Activated T-cell treated with anti-CD3 and anti-CD28 coated beads, Interleukin-2, amount 50 U/mL, for 4 hours (primary cell): ENCODE measurements around the gene NXNL2. TPM values are rescaled to one million over a fixed set of nuclear protein-coding genes. Genes with fewer than 3 reads are reported as not detected.

Source experiments
- ATAC-seq, 2 donors: fragments of 200-7000 bp; cut with Tn5 transposase; one replicate each; pipeline ENCODE4 v1.10.0; 2021
- DNase-seq: peaks from one replicate; pipeline ENCODE4 v3.0.0-alpha.2; 2020
- H3K27me3 Mint-ChIP-seq: one replicate; pipeline ENCODE4 v1.8.0; 2021; ENCODE audit warnings: low read depth, mixed read lengths
- H3K36me3 Mint-ChIP-seq: one replicate; pipeline ENCODE4 v1.8.0; 2022; ENCODE audit warnings: mixed read lengths; ENCODE audit not compliant: insufficient read depth
- H3K4me1 Mint-ChIP-seq: one replicate; pipeline ENCODE4 v1.8.0; 2021; ENCODE audit warnings: low read depth, mixed read lengths
- H3K4me3 Mint-ChIP-seq: one replicate; pipeline ENCODE4 v1.8.0; 2021; ENCODE audit warnings: mild to moderate bottlenecking, moderate library complexity, mixed read lengths
- H3K9me3 Mint-ChIP-seq: one replicate; pipeline ENCODE4 v1.8.0; 2021; ENCODE audit warnings: mixed read lengths
- total RNA-seq, 3 donors: library from RNA; stranded (reverse); gene quantifications; one replicate each; pipeline ENCODE4 v1.2.1, GENCODE V29; 2021

Gene NXNL2
- total RNA-seq = not detected

DNA sequence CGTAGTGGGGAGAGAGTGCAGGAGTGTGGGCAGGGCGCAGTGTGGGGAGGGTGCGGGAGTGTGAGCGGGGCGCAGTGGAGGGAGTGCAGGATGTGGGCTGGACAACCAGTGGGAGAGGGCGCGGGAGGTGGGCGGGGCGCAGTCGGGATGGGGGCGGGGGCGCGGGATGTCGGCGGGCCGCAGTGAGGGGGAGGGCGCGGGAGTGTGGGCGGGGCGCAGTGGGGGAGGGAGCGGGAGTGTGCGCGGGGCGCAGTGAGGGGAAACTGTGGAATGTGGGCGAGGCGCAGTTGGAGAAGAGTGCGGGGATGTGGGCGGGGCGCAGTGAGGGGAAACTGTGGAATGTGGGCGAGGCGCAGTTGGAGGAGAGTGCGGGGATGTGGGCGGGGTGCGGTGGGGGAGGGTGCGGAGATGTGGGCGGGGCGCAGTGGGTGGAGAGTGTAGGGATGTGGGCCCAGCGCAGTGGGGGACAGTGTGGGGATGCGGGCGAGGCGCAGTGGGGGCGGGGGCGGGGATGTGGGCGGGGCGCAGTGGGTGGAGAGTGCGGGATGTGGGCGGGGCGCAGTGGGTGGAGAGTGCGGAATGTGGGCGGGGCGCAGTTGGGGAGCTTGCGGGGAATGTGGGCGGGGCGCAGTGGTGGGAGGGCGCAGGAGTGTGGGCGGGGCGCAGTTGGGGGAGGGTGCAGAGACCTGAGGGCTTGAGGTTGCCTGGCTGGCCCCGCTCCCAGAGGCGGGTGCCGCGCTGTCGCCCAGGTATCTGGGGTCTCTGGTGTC, at the start of gene NXNL2:
Gene NXNL2, plus strand, starts transcription at position 723 of the 770 bp plus-strand sequence. CDS start 257 bp downstream, outside the sequence.
- Mint-ChIP-seq H3K4me3 (peak within 1 kb of the TSS; percentile 42), H3K9me3 (no peaks in the 10 kb centered on the region), H3K27me3 (peaks cover 41% of the 10 kb centered on the region), H3K4me1 (peaks cover 20% of the 10 kb centered on the region), H3K36me3 (no peaks in the 10 kb centered on the region)
- DNase-seq (peak; percentile 24), ATAC-seq (peak; percentile 32 to 33)

DNA sequence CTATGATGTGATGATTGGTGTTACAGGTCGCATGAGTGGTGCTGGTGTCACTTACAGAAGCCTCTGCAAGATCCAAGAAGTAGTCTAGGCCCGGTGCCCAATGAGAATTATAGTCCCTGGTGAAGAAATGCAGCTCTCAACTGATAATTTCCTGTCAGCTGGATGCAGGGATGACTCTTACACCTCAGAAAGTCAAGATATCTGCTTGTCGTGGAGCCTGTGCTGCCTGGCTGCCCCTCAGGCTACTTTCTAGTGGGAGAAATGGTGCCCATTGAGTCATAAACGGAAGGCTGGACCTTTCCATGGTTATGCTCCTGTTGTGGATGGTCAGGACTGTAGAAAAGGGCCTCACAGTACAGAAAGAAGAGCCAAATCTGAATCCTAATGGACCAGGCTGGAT, 46.8 kb upstream of the NXNL2 start:
- no peaks in the 10 kb centered on the region for H3K9me3 Mint-ChIP-seq
- no peak for ATAC-seq
- no peak for DNase-seq
- H3K4me3 Mint-ChIP-seq = no peak overlapping the region
- no peaks in the 10 kb centered on the region for H3K27me3 Mint-ChIP-seq
- H3K4me1 Mint-ChIP-seq = no peaks in the 10 kb centered on the region
- no peaks in the 10 kb centered on the region for H3K36me3 Mint-ChIP-seq

DNA sequence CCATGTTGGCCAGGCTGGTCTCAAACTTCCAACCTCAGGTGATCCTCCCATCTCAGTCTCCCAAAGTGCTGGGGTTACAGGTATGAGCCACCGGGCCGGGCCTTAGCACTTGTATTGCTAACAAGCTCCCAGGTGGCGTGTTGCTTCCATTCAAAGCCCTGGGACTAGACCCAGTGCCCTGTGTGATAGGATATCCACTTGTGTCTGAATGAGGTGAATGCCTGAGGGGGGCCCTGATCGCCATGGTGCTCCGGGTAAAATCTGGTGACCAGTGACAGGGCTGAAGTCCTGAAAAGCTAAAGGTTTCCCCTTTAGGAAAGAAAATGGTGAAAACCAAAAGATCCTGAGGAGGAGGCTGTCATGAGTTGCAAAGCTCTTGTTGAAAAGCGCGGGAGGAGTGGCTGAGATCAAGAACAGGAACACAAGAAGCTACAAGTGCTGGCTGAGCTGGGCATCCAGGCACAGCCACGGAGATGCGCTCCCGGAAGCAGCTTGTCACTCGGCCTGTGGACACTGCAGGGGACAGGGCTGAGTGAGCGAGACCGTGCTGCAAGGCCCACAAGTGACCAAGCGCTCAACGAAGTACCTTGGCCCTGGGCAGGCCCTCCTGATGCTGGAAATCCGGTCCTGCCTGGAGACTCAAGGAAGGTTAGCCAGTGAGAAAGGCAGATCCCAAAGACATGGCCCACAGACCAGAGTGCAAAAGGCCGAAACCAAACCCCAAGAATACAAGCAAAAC, 39.8 kb upstream of the NXNL2 start:
- Mint-ChIP-seq H3K4me3 (no peak overlapping the region), H3K27me3 (no peaks in the 10 kb centered on the region), H3K9me3 (no peaks in the 10 kb centered on the region), H3K36me3 (no peaks in the 10 kb centered on the region), H3K4me1 (no peaks in the 10 kb centered on the region)
- ATAC-seq (no peak), DNase-seq (no peak)

DNA sequence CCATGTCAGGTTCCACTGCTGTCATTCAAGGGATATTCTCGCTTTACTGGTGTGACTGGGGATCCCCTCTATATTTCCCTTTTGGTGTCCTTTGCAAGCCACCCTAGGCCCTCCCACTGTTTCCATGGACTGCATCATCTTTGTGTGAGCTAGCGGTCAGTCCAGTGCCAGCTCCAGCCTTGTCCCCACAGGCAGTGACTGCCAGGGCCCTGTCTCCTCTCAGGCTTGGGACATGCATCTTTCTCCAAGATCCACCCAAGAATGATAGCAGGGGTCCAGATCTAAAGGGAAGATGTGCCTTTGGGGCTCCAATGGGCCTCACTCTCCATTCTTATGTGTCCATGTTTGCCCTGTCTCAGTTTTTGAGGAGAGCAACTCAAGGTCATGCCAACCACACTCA, 37.8 kb upstream of the NXNL2 start:
- no peak for ATAC-seq
- H3K36me3 Mint-ChIP-seq = no peaks in the 10 kb centered on the region

DNA sequence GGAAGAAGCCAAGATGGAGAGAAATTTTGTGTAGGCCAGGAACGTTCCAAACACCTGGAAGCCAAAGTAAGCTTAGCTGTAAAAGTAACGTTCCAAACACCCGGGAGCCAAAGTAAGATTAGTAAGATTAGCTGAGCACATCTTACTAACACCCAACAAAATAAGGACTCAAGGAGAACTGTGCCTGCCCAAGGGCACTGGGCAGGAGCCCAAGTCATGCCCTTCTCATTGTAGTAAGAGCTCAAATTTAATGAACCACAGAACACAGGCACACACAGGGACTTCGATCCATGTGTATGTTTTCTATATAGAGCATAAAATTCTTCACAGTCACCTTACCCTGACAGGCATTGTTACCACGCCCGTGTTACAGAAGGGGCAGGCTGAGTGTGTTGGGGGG, 36.1 kb upstream of the NXNL2 start:
- Mint-ChIP-seq H3K9me3 (no peaks in the 10 kb centered on the region), H3K4me1 (no peaks in the 10 kb centered on the region)

More for the DNA sequence above, 37.8 kb upstream of the NXNL2 start:
- H3K9me3 Mint-ChIP-seq = no peaks in the 10 kb centered on the region
- H3K4me1 Mint-ChIP-seq = no peaks in the 10 kb centered on the region
- no peaks in the 10 kb centered on the region for H3K27me3 Mint-ChIP-seq
- no peak for DNase-seq
- H3K4me3 Mint-ChIP-seq = no peak overlapping the region

DNA sequence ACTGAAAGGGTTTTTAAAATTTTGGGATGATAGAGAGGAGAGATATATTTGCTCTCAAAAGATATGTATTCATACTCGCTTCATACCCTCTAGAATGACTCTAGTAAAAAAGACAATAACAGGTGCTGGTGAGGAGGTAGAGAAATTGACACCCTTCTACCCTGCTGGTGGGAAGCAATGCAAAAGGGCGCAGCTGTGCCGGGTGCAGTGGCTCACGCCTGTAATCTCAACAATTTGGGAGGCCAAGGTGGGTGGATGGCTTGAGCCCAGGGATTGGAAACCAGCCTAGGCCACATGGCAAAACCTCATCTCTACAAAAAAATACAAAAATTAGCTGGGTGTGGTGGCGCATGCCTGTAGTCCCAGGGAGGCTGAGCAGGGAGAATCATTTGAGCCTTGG, 33.9 kb upstream of the NXNL2 start:
- Mint-ChIP-seq H3K27me3 (peaks cover 2% of the 10 kb centered on the region), H3K4me1 (no peaks in the 10 kb centered on the region), H3K36me3 (no peaks in the 10 kb centered on the region), H3K9me3 (no peaks in the 10 kb centered on the region), H3K4me3 (no peak overlapping the region)
- no peak for ATAC-seq
- DNase-seq = no peak

More for the DNA sequence above, 36.1 kb upstream of the NXNL2 start:
- no peak overlapping the region for H3K4me3 Mint-ChIP-seq
- H3K27me3 Mint-ChIP-seq = no peaks in the 10 kb centered on the region
- no peak for ATAC-seq
- no peaks in the 10 kb centered on the region for H3K36me3 Mint-ChIP-seq
- no peak for DNase-seq

DNA sequence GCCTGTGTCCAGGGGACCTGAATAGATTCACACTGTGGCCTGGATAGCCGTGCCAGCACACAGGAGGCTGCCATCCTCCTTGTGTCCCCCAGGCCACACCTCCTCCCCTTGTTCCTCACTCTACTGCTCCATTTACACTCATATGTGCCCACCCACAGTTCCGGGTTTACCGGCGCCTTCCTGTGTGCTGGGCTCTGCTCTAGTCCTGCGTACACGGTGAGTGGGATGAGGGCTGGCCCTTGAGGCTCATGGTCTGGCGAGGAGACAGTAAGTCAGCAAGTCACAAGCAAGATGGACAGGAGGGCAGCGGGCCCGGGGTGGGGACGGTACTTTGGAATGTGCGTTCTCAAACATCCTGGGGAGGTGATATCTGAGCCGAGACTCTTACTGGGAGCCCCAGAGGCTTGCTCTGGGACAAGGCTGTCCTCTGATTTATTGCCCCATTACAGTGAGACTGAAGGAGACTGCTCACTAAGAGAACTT, 32.4 kb upstream of the NXNL2 start:
- no peaks in the 10 kb centered on the region for H3K36me3 Mint-ChIP-seq
- H3K4me1 Mint-ChIP-seq = no peaks in the 10 kb centered on the region
- no peak overlapping the region for H3K4me3 Mint-ChIP-seq
- peaks cover 2% of the 10 kb centered on the region for H3K27me3 Mint-ChIP-seq
- no peak for DNase-seq
- no peak for ATAC-seq
- no peaks in the 10 kb centered on the region for H3K9me3 Mint-ChIP-seq

DNA sequence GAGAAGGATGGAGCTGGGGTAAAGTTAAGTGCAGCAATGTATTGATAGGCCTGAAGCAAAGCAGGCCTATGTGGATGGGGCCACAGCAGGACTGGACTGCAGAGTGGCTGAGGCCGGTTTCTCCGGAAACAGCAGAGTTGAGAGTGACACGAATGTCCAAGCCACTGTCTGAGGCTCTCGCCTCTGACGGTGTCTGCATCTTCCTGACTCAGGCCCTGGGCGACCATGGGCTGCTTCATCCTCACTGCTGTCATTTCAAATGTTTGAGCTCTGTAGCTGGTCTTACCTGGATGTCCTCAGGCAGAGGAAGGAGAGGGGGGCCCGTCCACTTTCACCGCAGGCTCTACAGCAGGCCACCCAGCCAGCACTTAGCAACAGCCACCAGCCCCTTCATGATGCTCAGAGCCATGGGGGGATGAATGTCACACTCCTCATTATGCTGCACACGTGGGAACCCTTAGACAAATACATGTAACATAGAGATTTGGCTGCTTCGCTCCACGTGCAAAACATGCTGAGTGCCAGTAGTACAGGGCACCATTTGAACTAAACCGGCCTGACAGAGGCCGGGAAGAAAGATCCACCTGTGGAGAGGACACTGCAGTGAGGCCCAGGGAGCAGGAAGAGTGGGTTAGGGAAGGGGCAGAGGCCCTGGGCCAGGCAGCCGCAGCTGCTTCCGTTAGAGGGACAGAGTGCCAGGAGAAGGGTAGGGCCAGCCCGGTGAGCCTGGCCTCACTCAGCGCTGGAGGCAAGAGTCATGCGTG, 31.7 kb upstream of the NXNL2 start:
- DNase-seq (no peak), ATAC-seq (no peak)
- Mint-ChIP-seq H3K4me1 (no peaks in the 10 kb centered on the region), H3K9me3 (no peaks in the 10 kb centered on the region), H3K27me3 (peaks cover 2% of the 10 kb centered on the region), H3K36me3 (no peaks in the 10 kb centered on the region), H3K4me3 (no peak overlapping the region)

DNA sequence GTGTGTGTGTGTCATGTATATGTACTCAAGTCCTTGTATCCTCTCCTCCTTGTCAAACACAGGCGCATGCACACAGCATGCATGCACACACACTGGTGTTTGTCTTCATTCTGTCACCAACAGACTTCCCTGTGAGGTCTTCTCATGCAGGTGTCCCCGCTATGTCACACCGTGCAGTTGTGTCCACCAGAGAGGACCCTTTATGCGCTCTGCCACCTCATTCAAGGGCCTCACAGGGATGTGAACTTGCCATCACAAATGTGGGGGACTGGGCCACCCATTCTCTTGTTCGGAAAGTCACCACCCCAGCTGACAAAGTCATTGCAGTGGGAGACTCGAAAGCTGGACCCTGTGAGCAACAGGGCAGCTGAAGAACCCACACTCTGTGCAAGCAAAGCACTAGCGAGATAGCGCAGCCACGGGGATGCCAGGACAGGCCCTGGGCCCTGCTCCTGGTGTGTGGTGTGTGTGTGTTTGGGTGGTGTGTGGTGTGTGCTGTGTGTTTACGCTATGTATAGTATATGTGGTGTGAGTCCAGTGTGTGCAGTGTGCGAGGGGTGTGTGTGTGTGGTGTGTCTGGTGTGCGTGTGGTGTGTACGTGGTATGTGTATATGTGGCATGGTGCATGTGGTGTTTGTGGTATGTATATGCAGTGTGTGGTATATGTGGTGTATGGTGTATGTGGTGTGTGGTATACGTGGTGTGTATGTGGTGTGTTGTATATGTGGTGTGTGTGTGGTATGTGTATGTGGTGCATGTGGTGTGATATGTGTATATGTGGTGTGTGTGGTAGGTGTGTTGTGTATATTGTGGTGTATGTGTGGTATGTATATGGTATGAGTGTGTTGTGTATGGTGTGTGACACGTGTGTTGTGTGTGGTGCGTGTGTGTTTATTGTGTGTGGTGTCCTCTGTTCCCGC, 30.9 kb upstream of the NXNL2 start:
- Mint-ChIP-seq H3K27me3 (peaks cover 2% of the 10 kb centered on the region), H3K36me3 (no peaks in the 10 kb centered on the region), H3K9me3 (no peaks in the 10 kb centered on the region), H3K4me3 (no peak overlapping the region), H3K4me1 (no peaks in the 10 kb centered on the region)
- no peak for ATAC-seq
- DNase-seq = no peak

DNA sequence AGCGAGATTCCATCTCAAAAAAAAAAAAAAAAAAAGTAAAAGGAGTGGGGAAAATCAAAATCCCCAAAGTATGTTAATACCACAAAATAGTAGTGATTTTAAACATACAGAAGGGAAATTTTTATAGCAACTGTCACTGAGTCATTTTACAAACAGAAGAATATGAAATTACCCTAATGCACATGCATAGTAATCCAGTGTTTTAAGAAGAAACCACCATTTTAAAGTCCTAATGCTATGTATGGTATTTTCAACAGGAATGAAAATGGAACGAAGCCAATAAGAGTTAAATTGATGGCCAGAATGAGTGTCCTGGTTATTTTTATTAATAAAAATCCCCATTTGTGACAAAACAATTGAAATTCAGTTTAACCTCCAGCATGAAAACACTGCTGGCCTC, 26.7 kb upstream of the NXNL2 start:
- Mint-ChIP-seq H3K36me3 (no peaks in the 10 kb centered on the region), H3K9me3 (no peaks in the 10 kb centered on the region), H3K4me3 (no peak overlapping the region), H3K27me3 (peaks cover 2% of the 10 kb centered on the region), H3K4me1 (no peaks in the 10 kb centered on the region)
- no peak for DNase-seq
- no peak for ATAC-seq

DNA sequence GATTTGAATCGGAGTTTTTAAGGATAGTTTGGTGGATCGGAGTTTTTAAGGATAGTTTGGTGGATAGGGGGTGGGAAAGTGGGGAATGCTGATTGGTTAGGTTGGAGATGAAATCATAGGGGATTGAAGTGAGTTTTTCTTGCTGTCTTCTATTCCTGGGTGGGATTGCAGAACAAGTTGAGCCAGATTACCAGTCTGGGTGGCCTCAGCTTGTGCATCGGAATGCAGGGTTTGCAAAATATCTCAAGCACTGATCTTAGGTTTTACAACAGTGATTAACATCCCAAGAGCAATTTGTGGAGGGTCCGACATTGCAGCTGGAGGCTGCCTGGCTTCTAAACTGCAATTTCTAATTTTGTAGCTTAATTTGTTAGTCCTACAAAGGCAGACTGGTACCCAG, 23.1 kb upstream of the NXNL2 start:
- Mint-ChIP-seq H3K27me3 (no peaks in the 10 kb centered on the region), H3K36me3 (no peaks in the 10 kb centered on the region), H3K4me1 (no peaks in the 10 kb centered on the region), H3K9me3 (no peaks in the 10 kb centered on the region), H3K4me3 (no peak overlapping the region)
- ATAC-seq = no peak
- no peak for DNase-seq

DNA sequence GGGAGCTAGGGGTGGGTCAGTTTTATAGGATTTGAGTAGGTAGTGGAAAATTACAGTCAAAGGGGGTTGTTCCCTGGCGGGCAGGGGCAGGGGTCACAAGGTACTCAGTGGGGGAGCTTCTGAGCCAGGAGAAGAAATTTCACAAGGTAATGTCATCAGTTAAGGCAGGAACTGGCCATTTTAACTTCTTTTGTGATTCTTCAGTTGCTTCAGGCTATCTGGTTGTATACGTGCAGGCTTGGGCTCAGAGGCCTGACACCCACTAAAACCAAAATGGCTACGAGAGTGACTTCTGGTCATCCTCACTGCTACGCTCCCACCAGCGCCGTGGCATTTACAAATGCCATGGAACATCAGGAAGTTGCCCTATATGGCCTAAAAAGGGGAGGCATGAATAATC, 20.7 kb upstream of the NXNL2 start:
- H3K36me3 Mint-ChIP-seq = no peaks in the 10 kb centered on the region
- no peaks in the 10 kb centered on the region for H3K4me1 Mint-ChIP-seq
- peaks cover under 1% of the 10 kb centered on the region for H3K27me3 Mint-ChIP-seq
- ATAC-seq (no peak), DNase-seq (no peak)
- peaks cover 3% of the 10 kb centered on the region for H3K9me3 Mint-ChIP-seq
- no peak overlapping the region for H3K4me3 Mint-ChIP-seq

DNA sequence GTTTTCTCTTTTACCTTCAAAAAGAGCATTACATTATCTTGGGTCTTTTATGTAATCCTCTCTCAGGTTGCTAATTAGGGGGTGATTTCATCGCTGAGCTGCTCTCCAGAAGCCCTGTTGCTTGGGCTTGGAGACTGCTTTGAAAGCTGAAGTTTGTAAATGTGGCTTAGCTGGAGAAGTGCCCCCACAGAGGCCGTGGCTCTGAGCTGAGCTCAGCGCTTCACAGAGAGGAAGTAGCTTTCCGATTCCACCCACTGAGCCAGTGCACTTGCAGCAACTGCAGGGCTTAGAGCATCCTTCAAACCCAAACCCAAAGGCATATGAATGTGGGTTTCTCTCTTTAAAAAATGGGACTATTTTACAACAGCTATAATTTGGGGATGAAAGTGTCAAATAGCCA, 13.7 kb upstream of the NXNL2 start:
- no peak for DNase-seq
- no peaks in the 10 kb centered on the region for H3K36me3 Mint-ChIP-seq

More for the DNA sequence above, 13.7 kb upstream of the NXNL2 start:
- H3K4me3 Mint-ChIP-seq = no peak overlapping the region
- H3K27me3 Mint-ChIP-seq = peaks cover 23% of the 10 kb centered on the region
- H3K9me3 Mint-ChIP-seq = peaks cover 3% of the 10 kb centered on the region
- no peaks in the 10 kb centered on the region for H3K4me1 Mint-ChIP-seq
- ATAC-seq = no peak
